AG04450 (cell line): Measurements from ENCODE around the gene CNOT4. TPM values are rescaled to one million over a fixed set of nuclear protein-coding genes. Genes with fewer than 3 reads are reported as not detected.
"Not testable (repeated sequence)": the region's sequence is repeated elsewhere in the genome, so short reads cannot be mapped to it uniquely, and the experiment has no call there.

Experiments used
- CTCF ChIA-PET: fragments of 300-600, 350-600 bp; formaldehyde crosslinking; extraction: SDS; loops from one replicate; lab custom pipeline; 2022; ENCODE audit warnings: antibody characterized with exemption, inconsistent platforms; lab: Charles Lee
- POLR2A ChIA-PET: fragments of 350-600 bp; formaldehyde crosslinking; extraction: SDS; loops from one replicate; lab custom pipeline; 2021; ENCODE audit warnings: antibody characterized with exemption, inconsistent platforms; lab: Yijun Ruan, JAX
- DNase-seq: peaks from one replicate; pipeline ENCODE4 v3.0.0-alpha.2; 2011; ENCODE audit warnings: low read depth, low spot score
- H3K27ac ChIP-seq: one replicate; pipeline ENCODE4 v1.5.1; 2012; ENCODE audit warnings: low read depth, low read length, control low read depth
- H3K27me3 ChIP-seq: one replicate; pipeline ENCODE4 v1.6.0; 2012; ENCODE audit warnings: low read length; ENCODE audit not compliant: control insufficient read depth, insufficient read depth
- H3K4me3 ChIP-seq: 2 replicates; pipeline ENCODE4 v1.5.1; 2011; ENCODE audit warnings: mild to moderate bottlenecking, low read depth, low read length, control low read depth
- H3K9me3 ChIP-seq: 2 replicates; pipeline ENCODE4 v1.5.1; 2012; ENCODE audit warnings: low read length; ENCODE audit not compliant: control insufficient read depth, insufficient read depth
- CTCF ChIP-seq: IDR thresholded peaks from 2 replicates; pipeline ENCODE4 v1.5.1; 2011; ENCODE audit warnings: low read depth, low read length, control low read depth, inconsistent platforms
- polyA plus RNA-seq: library from polyadenylated mRNA; depleted of rRNA; stranded (reverse); fragments of >200 nt; gene quantifications from 2 replicates; pipeline ENCODE4 v1.2.3, GENCODE V29; 2011

The CNOT4 gene
- polyA plus RNA-seq, 1 experiment = 17.0 TPM

GRCh38 chr7:135510592-135511183, 786 bp upstream of the CNOT4 start:
- Histone ChIP-seq H3K9me3 (no peaks in the 10 kb centered on the region; the same call in 1 of the 2 replicates), H3K27me3 (no peaks in the 10 kb centered on the region), H3K4me3 (peak overlapping the region; percentile 83), H3K27ac (no peak overlapping the region)
- ChIA-PET POLR2A (no interaction called here), CTCF (interaction anchor here (0.6 to 1.4 kb wide), 6 partner anchors 12 to 236 kb away, joined by 3 to 6 read pairs (median 5); no protein-coding TSS in a partner anchor)
- no peak for DNase-seq
- peak; percentile 40 for TF ChIP-seq CTCF

GRCh38 chr7:135509589-135509838, 388 bp downstream of the CNOT4 start:
- Histone ChIP-seq H3K4me3 (peak overlapping the region; percentile 96), H3K27ac (peak overlapping the region; percentile 96), H3K9me3 (no peaks in the 10 kb centered on the region; the same call in 1 of the 2 replicates), H3K27me3 (no peaks in the 10 kb centered on the region)
- ChIA-PET CTCF (interaction anchor here (1.3 kb wide), 1 partner anchor 235 kb away, joined by 6 read pairs; no protein-coding TSS in a partner anchor), POLR2A (interaction anchor here (0.6 kb wide), 1 partner anchor 440 kb away, joined by 3 read pairs; no protein-coding TSS in a partner anchor)
- TF ChIP-seq CTCF = no peak
- DNase-seq = no peak

GRCh38 chr7:135508883-135509588, 866 bp downstream of the CNOT4 start:
- ChIA-PET POLR2A (interaction anchor here (0.6 kb wide), 1 partner anchor 441 kb away, joined by 3 read pairs; no protein-coding TSS in a partner anchor), CTCF (interaction anchor here (0.5 to 1.3 kb wide), 2 partner anchors 145 to 235 kb away, joined by 4 to 6 read pairs; no protein-coding TSS in a partner anchor)
- DNase-seq = no peak
- Histone ChIP-seq H3K9me3 (no peaks in the 10 kb centered on the region; the same call in 1 of the 2 replicates), H3K27ac (peak overlapping the region; percentile 96), H3K27me3 (no peaks in the 10 kb centered on the region), H3K4me3 (peak overlapping the region; percentile 96)
- TF ChIP-seq CTCF = no peak

- Histone ChIP-seq H3K9me3 (no peaks in the 10 kb centered on the region), H3K4me3 (no peak overlapping the region), H3K27ac (no peak overlapping the region), H3K27me3 (no peaks in the 10 kb centered on the region)
- ChIA-PET POLR2A (no interaction called here), CTCF (interaction anchor here (0.5 to 1.2 kb wide), 6 partner anchors 127 to 1907 kb away, joined by 3 to 5 read pairs (median 4); no protein-coding TSS in a partner anchor)
- DNase-seq = no peak
- TF ChIP-seq CTCF = peak; percentile 27
Measured at GRCh38 chr7:135501402-135501801, 8.5 kb downstream of the CNOT4 start.

- Histone ChIP-seq H3K27ac (no peak overlapping the region), H3K4me3 (no peak overlapping the region), H3K9me3 (no peaks in the 10 kb centered on the region), H3K27me3 (no peaks in the 10 kb centered on the region)
- ChIA-PET CTCF (no interaction called here), POLR2A (interaction anchor here (0.7 kb wide), 1 partner anchor 43 kb away, joined by 3 read pairs; no protein-coding TSS in a partner anchor)
- TF ChIP-seq CTCF = no peak
- DNase-seq = no peak
Measured at GRCh38 chr7:135499818-135500217, 10.1 kb downstream of the CNOT4 start.

- H3K4me3 ChIP-seq, POLR2A ChIA-PET, H3K27ac ChIP-seq, H3K27me3 ChIP-seq, H3K9me3 ChIP-seq, CTCF ChIA-PET, DNase-seq: not testable (repeated sequence)
Measured at GRCh38 chr7:135497161-135497560, 12.7 kb downstream of the CNOT4 start.
